ENCODE measurements around the gene LGR5.

The LGR5 gene, protein sequence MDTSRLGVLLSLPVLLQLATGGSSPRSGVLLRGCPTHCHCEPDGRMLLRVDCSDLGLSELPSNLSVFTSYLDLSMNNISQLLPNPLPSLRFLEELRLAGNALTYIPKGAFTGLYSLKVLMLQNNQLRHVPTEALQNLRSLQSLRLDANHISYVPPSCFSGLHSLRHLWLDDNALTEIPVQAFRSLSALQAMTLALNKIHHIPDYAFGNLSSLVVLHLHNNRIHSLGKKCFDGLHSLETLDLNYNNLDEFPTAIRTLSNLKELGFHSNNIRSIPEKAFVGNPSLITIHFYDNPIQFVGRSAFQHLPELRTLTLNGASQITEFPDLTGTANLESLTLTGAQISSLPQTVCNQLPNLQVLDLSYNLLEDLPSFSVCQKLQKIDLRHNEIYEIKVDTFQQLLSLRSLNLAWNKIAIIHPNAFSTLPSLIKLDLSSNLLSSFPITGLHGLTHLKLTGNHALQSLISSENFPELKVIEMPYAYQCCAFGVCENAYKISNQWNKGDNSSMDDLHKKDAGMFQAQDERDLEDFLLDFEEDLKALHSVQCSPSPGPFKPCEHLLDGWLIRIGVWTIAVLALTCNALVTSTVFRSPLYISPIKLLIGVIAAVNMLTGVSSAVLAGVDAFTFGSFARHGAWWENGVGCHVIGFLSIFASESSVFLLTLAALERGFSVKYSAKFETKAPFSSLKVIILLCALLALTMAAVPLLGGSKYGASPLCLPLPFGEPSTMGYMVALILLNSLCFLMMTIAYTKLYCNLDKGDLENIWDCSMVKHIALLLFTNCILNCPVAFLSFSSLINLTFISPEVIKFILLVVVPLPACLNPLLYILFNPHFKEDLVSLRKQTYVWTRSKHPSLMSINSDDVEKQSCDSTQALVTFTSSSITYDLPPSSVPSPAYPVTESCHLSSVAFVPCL
- total RNA-seq = 0 to 1.8 (median 0) reads per million in 17 experiments

DNA sequence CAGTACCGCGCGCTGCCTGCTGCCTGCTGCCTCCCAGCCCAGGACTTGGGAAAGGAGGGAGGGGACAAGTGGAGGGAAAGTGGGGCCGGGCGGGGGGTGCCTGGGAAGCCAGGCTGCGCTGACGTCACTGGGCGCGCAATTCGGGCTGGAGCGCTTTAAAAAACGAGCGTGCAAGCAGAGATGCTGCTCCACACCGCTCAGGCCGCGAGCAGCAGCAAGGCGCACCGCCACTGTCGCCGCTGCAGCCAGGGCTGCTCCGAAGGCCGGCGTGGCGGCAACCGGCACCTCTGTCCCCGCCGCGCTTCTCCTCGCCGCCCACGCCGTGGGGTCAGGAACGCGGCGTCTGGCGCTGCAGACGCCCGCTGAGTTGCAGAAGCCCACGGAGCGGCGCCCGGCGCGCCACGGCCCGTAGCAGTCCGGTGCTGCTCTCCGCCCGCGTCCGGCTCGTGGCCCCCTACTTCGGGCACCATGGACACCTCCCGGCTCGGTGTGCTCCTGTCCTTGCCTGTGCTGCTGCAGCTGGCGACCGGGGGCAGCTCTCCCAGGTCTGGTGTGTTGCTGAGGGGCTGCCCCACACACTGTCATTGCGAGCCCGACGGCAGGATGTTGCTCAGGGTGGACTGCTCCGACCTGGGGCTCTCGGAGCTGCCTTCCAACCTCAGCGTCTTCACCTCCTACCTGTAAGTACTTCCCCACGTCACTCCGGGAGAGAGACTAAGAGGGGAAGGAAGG lies at the start of gene LGR5:
LGR5 (plus strand) TSS at position 186 of the 732 bp plus-strand sequence; CDS start at position 469, 283 bp downstream.
- DNase-seq = peak in 3 of 4 experiments; percentile 4 to 24 (median 12)

DNA sequence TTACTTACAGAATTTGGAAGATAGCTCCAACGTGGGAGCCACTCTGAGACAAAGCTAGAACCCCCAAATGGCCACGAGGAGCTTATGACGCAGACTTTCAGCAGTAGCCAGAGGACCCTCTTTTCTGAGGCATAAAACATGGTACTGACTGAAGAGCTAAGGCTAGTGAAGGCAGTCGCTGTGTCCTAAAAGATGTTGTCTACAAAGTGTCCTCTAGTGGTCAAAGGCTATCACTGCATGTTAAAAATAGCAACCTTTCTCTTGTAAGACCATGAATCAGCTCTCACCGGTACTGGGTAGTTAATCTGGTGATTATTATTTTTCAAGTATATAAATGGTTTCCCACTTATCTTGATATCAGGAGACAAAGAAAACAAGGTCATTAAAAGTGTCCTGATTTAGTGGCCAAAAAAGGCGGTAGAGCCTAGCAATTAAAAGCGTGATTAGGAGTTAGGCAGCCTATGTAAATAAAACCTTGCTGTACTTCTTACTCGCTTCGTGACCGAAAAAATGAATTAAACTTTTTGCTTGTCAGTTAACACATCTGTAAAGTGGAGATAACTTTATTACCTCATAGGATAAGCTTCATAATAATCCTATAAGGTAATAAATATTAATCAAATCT lies 47.0 kb upstream of the LGR5 start:
- DNase-seq = peak; percentile 19 to 69 (median 52)

DNA sequence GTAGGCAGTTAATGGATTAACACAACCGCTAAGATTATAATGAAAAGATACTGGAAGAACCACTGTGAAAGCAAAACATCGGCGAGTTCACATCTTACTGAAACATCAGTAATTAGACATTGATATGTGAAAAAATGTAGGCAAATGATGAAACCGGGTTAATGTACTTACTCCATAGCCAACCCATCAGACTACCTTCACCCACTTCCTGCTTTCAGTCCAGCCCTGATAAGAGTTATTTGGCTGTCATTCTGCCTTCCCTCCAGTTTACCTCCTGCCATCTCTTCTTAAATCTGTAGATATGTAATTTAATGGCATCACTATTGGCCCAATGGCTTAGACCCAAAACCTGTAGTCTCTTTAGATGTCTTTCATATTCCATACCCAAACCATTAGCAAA lies 46.0 kb upstream of the LGR5 start:
- no peak for DNase-seq

DNA sequence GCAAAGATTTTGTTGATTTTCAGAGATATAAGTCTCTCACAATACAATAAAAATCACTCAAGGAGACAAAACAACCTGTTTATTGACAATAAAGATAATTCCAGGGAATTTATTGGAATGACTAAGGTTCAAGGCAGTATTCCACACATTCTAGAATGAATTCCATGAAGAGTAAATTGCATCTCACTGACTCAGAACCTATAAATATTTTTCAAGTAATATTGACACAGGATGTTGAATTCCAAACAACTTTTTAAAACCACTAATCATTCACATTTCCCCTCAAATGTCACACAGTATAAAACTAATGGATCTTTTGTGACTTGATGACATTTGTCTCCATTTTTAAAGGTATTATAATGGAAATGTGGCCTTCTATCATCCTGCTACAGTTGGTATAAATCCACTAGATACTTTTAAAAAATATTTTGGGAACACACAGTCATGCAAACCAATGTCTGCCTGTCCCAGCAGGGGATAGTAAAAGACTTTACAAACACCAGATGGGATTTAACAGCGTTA lies 42.1 kb upstream of the LGR5 start:
- DNase-seq = no peak

DNA sequence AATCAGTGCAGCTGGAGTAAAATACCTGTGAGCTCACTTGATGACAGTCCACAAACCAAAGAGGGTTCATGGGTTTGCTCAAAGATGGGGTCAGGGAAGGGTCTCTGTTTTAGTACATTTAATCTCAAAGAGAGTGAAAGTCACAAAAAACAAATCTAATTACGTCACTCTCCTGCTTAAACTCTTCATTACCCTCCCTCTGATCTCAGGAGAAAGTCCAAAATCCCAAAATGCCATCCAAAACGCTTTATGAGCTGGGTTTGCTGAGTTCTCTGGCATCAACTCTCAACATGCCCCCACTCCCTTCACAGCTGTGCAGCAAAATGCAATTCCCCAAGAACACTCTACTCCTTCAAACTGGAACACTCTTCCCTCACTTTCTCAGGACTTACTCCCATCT lies 40.4 kb upstream of the LGR5 start:
- no peak for DNase-seq

DNA sequence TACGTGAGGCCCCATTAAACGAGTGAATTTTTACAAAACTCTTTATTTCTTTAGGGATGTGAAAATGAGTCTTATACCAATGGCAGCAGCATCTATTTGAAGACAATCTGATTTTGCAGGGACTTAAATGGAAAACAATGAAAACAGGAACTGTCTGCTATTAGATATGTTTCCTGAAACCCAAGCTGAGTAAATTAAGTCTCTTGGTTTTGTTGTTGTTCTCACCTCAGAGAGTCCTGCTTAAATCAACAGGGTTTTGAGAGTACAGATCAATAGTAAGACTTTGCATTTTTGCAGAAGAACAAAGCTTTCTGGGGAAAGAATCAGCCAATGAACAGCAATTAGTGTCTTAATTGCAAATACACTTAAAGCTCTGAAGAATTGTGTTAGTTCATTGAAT lies 39.1 kb upstream of the LGR5 start:
- DNase-seq = no peak

DNA sequence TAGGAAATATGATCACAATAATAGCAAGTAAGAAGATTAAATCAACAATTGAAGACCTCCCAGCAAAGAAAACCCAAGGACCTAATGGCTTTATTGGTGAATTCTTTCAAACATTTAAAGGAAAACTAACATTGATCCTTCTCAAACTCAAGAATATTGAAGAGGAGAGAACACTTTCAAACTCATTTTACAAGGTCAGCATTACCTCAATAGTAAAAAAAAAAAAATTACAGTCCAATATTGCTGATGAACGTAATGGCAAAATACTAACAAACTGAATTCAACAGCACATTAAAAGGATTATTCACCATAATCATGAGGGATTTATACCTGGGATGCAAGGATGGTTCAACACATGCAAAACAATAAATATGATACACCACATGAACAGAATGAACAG lies 33.7 kb upstream of the LGR5 start:
- DNase-seq = no peak

DNA sequence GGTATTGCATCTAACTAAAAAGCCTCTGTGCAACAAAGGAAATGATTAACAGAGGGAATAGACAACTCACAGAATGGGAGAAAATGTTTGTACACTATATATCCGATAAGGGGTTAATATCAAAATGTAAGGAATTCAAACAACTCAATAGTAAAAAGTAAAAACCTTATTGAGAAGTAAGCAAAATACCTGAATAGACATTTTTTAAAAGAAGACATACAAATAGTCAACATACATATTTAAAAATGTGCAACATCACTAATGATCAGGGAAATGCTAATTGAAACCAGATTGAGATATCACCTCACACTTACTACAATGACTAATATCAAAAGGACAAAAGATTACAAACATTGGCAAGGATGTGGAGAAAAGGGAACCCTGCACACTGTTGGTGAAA lies 31.9 kb upstream of the LGR5 start:
- DNase-seq = no peak

DNA sequence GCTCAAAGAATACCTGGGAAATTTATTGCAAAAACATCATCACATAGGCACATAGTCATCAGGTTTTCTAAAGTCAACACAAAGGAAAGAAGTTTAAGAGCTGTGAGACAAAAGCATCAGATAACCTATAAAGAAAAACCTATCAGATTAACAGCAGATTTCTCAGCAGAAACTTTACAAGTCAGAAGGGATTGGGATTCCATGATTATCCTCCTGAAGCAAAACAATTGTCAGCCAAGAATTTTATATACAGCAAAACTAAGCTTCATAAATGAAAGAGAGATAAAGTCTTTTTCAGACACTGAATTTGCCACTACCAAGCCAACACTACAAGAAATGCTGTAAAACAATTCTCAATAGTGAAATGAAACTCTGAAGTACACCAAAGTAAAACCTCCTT lies 28.8 kb upstream of the LGR5 start:
- no peak for DNase-seq

DNA sequence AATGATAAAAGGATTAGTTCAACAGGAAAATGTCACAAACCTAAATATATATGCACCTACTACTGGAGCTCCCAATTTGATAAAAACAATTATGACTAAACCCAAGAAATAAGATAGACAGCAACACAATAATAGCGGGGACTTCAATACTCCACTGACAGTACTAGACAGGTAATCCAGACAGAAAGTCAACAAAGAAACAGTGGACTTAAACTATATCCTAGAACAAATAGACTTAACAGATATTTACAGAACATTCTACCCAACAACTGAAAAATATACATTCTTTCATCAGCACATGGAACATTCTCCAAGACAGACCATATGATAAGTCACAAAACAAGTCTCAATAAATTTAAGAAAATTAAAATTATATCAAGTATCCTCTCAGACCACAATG lies 28.0 kb upstream of the LGR5 start:
- DNase-seq = no peak

DNA sequence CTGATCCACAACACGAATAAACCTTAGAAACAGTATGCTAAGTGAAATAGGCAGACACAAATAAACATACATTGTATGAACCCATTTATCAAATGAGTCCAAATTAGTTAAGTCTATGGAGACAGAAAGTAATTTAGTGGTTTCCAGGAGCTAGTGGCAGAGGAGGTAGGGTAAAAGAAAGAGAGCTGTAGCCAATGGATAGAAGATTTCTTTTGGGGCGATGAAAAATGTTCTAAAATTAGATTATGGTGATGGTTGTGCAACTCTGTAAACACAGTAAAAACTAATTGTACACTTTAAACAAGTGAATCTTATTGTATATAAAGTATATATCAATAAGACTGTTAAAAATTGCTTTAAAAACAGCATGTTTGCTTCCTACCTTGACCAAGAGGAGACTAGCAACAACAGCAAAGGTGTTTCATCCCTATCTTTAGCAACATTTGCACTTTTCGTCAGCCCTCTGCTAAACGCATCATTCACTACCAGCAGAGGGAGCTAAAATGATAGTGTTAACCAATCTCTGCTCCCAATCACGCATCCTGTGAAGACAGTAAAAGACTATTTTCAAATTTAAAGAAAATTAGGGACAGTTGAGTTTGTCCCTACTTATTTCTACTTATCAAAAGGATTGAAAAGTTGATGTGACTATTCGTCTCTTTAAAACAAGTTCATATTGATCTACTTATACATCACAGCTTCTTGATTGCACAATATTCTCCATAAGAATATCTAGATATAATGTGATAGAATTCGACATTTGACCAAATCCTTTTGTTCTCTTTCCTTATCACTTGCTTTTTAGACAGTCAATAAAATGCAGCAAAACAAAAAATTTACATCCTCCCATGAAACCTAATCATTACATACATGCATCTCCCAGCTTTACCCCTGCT lies 24.0 kb upstream of the LGR5 start:
- peak; percentile 60 to 80 (median 68) for DNase-seq

DNA sequence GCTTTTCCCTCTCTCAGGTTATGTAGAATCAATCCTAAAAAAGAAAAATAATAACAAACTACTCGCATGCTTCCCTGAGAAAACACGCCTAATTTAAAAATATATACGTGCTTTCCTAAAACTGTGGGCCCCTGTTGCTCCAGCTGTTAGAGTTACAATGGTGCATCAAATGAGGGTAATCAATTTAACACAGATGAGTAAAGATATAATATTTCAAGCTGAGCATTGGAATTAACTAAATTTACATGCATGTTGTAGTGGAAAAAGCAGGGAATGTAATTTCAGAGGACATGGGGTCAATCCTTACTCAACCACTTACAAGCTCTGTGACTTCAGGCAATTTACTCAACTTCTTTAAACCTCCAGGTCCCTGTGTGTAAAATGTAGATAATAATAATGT lies 22.4 kb upstream of the LGR5 start:
- no peak for DNase-seq

DNA sequence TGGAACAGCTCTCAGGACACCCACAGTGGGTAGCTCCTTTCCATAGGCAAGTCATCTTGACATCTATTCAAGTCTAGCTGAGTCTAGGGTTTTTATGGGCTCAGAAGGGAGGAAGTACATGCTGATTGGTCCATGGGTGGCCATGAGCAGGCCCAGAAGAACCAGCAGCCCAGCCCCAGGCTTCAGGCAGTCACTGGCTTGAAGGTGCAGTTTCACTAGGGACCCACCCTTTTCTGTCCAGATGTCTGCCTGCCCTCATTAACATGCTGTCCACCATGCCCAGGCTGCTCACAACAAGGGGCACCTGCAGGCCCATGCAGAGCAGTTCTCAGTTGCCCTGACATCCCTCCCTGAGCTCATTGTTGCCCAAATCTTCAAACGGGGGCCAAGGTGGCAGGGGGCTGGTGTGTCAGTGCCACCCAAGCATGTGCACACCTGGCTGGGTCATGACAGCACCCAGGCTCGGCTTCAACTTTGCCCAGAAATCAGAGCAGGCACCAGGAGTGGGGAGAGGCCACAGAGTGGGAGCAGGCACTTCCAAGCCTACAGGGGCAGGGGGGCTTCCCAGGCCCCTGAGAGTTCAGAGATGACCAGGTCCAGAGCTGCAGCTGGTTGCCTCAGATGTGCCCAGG lies 18.7 kb upstream of the LGR5 start:
- no peak for DNase-seq

DNA sequence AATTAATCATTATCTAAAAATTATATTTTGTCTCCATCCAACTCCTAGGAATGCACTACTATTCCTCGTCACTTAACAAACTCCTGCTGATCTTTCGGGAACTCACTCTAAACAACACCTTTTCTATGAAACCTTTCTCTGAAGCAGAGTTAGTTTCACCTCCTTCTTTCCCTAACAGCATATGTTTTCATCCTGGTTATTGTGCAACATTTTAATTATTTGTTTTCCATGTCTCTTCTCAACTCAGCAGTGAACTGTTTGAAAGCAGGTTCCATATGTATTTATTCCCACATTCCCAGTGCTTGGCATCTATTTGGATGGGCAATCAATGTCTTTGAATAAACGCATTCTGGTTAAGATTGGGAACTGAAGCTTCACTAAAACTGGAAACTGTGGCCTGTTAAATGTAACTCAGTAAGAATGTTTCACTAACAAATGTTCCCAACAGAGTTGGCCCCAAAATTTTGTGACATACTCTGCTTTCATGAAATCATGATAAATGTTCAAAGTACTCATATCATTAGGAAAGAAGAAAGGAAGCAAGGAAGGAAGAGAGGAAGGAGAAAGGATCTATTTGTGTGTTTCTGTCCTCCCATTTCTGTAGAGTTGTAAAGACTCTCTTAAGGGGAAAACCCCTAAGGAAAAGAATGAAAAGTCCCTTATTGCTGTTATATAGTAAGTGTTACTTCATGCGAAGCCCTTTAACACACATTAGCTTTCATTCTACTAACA lies 13.9 kb upstream of the LGR5 start:
- DNase-seq = no peak

DNA sequence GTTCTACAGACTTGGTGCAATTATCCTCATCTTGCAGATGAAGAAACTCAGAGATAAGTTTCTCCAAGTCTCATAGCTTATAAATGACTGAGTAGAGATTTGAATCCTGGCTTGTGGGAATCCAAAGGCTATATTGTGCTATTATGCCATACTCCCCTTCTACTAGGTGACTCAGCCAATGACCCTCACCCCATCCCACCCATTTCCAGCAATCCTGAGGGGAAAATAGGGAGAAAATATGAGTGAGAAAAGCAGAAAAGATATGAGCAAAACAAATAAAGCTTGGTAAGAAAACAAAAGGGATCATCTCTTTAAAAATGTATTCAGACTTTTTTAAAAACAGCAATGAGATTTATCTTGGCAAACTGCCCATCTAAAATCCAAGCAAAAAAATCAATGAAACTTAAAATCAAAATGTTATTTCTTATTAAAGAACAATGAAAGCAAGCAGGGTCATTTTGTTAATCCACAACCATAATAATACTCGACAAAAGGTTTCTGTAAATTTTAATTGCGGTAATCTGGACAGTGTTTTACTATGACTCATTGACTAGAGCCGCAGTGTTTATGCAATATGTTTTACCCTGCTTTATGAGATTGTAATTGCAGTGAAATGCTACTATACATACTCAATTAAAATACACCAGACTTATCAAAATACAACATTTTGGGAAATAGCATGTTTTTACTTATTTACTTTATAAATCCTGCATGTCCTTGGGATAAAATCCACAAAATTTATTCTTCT lies 13.1 kb upstream of the LGR5 start:
- DNase-seq = no peak

DNA sequence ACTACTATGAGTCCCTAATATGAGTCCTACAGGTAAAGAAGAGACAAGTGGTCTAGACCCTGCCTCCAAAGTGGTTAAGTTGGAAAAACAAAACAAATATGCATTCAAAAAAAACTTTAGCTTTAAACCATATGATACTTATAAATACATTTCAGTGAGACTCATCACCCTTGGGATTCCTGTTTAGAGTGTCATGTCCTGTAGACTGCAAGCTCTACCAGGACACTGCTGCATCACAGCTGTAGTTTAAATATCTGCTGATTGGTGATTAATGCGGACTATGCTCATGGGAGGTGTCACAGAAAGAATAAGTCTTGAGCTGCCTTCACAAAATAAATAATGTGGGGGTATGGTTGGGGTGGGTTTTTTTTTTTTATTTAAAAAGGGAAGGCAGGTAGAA lies 8.8 kb upstream of the LGR5 start:
- DNase-seq = no peak

DNA sequence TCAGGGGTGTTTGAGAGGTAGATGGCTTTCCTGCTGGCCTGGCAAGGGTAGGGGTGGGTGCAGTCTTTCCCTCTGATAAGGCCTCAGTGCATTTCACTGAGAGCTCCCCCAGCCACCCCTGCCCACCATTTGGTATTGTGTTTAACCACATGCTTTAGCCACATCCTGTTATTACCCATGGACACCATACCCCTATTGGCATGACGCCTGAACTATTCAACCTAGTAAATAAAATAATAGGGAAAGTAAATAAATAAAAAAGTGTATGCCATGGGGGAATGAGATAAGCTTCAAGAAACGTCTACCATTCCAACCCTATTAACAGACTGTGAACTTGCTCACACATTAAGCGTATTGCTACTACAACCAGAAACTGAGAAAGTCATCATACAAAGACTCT lies 7.6 kb upstream of the LGR5 start:
- no peak for DNase-seq

DNA sequence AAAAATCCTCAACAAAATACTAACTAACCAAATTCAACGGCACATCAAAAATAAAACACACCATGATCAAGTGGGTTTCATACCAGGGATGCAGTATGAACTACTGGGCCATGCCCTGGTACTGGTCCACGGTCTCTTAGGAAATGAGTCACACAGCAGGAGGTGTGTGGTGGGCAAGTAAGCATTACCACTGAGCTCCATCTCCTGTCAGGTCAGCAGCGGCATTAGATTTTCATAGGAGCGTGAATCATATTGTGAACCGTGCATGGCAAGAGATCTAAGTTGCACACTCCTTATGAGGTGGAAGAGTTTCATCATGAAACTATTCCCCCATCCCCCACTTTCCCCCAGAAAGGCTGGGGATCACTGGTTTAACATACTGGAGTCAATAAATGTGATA lies 6.7 kb upstream of the LGR5 start:
- DNase-seq = no peak

DNA sequence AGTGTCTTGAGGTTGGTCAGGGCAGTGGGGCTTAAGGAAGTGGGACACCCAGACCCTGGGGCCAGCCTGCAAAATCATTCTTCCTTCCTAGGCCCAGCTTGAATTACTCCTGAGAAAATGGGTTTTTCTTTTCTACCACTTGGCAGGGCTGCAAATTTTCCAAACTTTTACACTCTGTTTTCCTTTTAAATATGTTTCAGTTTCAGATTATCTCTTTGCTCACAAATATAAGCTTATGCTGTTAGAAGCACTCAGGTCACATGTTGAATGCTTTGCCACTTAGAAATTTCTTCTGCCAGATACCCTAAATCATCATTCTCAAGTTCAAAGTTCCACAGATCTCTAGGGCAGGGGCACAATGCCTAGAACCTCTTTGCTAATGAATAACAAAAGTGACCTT lies 2.9 kb upstream of the LGR5 start:
- DNase-seq = no peak
